GM12878 (cell line): ENCODE results near the gene C10orf67.

Source experiments
- ATF7 ChIP-seq: fragments of 450-650 bp; IDR thresholded peaks from 2 replicates; pipeline ENCODE4 v1.6.1; 2016; ENCODE audit warnings: low read depth, mild to moderate bottlenecking
- EGR1 ChIP-seq, 2 experiments: IDR thresholded peaks; 1 replicate in 1 of 2; 2 replicates in 1 of 2; pipeline ENCODE4 v1.6.1; 2011 to 2012; ENCODE audit warnings: low read depth in 2 of 2, low read length in 2 of 2, borderline replicate concordance in 1 of 2, mild to moderate bottlenecking in 1 of 2, moderate library complexity in 1 of 2
- EZH2 ChIP-seq: IDR thresholded peaks from 2 replicates; pipeline ENCODE4 v1.6.1; 2012; ENCODE audit warnings: low read depth, mild to moderate bottlenecking, control low read depth, inconsistent platforms, low read length, borderline replicate concordance; ENCODE audit not compliant: control insufficient read depth
- NR2C2 ChIP-seq: IDR thresholded peaks from 2 replicates; pipeline ENCODE4 v1.6.1; 2011; ENCODE audit warnings: borderline replicate concordance, low read depth; ENCODE audit not compliant: control insufficient read depth, insufficient read length
- YY1 ChIP-seq: IDR thresholded peaks from 2 replicates; pipeline ENCODE4 v1.6.1; 2011; ENCODE audit warnings: low read depth, mild to moderate bottlenecking, low read length
- ZNF384 ChIP-seq: IDR thresholded peaks from 2 replicates; pipeline ENCODE4 v1.6.1; 2012; ENCODE audit warnings: low read depth, mild to moderate bottlenecking, low read length, improper control_type of control experiment, borderline replicate concordance
- TF ChIP-seq, protein P1 (sequence below), 3 experiments: IDR thresholded peaks in 2 of 3; conservative IDR thresholded peaks in 1 of 3; 2 replicates each; pipeline ENCODE4 v1.5.1; 2011; ENCODE audit warnings: low read depth in 3 of 3, low read length in 3 of 3, mild to moderate bottlenecking in 3 of 3, control low read depth in 2 of 3, moderate library complexity in 2 of 3, inconsistent platforms in 1 of 3, mixed read lengths in 1 of 3; ENCODE audit not compliant: control insufficient read depth in 2 of 3, insufficient read depth in 1 of 3; ENCODE audit errors: extremely low read depth in 1 of 3

DNA sequence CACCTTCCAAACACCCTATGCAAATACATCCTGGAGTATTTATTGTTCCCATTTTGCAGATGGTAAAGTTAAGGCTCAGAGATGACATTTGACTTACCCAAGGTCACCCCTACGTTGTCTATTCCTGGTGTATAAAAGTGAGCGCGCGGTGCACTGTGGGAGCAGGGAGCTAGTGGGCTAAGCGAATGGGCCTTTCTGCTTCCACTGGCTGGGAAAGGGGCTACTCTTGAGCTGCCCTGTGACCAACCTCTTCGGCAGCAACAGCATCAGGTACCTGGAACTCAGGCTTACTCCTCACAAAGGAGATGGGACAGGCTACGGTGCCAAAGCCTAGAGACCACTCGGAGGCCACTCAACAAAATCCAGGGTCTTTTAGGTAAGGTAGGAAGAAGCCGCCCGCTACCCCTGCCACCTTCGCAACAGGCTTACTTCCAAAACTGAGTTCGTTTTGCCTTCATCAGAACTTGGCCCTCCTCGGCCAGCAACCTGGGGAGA is 150.1 kb downstream of the C10orf67 start:
- no peak for TF ChIP-seq ATF7
- TF ChIP-seq, protein P1, sequence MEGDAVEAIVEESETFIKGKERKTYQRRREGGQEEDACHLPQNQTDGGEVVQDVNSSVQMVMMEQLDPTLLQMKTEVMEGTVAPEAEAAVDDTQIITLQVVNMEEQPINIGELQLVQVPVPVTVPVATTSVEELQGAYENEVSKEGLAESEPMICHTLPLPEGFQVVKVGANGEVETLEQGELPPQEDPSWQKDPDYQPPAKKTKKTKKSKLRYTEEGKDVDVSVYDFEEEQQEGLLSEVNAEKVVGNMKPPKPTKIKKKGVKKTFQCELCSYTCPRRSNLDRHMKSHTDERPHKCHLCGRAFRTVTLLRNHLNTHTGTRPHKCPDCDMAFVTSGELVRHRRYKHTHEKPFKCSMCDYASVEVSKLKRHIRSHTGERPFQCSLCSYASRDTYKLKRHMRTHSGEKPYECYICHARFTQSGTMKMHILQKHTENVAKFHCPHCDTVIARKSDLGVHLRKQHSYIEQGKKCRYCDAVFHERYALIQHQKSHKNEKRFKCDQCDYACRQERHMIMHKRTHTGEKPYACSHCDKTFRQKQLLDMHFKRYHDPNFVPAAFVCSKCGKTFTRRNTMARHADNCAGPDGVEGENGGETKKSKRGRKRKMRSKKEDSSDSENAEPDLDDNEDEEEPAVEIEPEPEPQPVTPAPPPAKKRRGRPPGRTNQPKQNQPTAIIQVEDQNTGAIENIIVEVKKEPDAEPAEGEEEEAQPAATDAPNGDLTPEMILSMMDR (IDR thresholded peaks at IDR 0.05 in 2 of 3, conservative IDR thresholded peaks at IDR 0.05 in 1 of 3; ENCODE audit: control insufficient read depth in 2 of 3, extremely low read depth in 1 of 3, insufficient read depth in 1 of 3, low read depth in 3 of 3, low read length in 3 of 3), result no peak
- TF ChIP-seq EZH2, result no peak
- TF ChIP-seq ZNF384, result no peak
- no peak for TF ChIP-seq EGR1 (IDR thresholded peaks at IDR 0.05; ENCODE audit: borderline replicate concordance in 1 of 2, low read depth in 2 of 2, low read length in 2 of 2)
- TF ChIP-seq NR2C2, result no peak
- no peak for TF ChIP-seq YY1
